Progenitor cell of endocrine pancreas (in vitro differentiated cells): ENCODE results near the gene PPARA. TPM values are rescaled to one million over a fixed set of nuclear protein-coding genes. Genes with fewer than 3 reads are reported as not detected.

Experiments
- DNase-seq: peaks from one replicate; pipeline ENCODE4 v3.0.0; 2021; ENCODE audit warnings: low spot score; ENCODE audit not compliant: unreplicated experiment
- H3K27ac Mint-ChIP-seq: 2 replicates; pipeline ENCODE4 v1.8.0; 2021; ENCODE audit warnings: mild to moderate bottlenecking, moderate library complexity, mixed read lengths
- H3K27me3 Mint-ChIP-seq: 2 replicates; pipeline ENCODE4 v1.8.0; 2021; ENCODE audit warnings: mixed read lengths
- H3K36me3 Mint-ChIP-seq: 2 replicates; pipeline ENCODE4 v1.8.0; 2022; ENCODE audit warnings: mixed read lengths; ENCODE audit not compliant: insufficient read depth
- H3K4me1 Mint-ChIP-seq: 2 replicates; pipeline ENCODE4 v1.8.0; 2021; ENCODE audit warnings: low read depth, mixed read lengths
- H3K4me3 Mint-ChIP-seq: 2 replicates; pipeline ENCODE4 v1.8.0; 2021; ENCODE audit warnings: low read depth, mild to moderate bottlenecking, moderate library complexity, mixed read lengths
- H3K9me3 Mint-ChIP-seq: 2 replicates; pipeline ENCODE4 v1.8.0; 2021; ENCODE audit warnings: low read depth, mixed read lengths
- total RNA-seq: library from RNA; stranded (reverse); gene quantifications from 2 replicates; pipeline ENCODE4 v1.2.1, GENCODE V29; 2021
- TF ChIP-seq, protein P1 (sequence below): fragments of 200-600 bp; sonication (generic); IDR thresholded peaks from one replicate; pipeline ENCODE4 v1.5.0; 2021; ENCODE audit warnings: antibody characterized with exemption, mild to moderate bottlenecking; ENCODE audit not compliant: unreplicated experiment

The PPARA gene
- total RNA-seq, 1 donor from 2014 or later, result 33.5 TPM

DNA sequence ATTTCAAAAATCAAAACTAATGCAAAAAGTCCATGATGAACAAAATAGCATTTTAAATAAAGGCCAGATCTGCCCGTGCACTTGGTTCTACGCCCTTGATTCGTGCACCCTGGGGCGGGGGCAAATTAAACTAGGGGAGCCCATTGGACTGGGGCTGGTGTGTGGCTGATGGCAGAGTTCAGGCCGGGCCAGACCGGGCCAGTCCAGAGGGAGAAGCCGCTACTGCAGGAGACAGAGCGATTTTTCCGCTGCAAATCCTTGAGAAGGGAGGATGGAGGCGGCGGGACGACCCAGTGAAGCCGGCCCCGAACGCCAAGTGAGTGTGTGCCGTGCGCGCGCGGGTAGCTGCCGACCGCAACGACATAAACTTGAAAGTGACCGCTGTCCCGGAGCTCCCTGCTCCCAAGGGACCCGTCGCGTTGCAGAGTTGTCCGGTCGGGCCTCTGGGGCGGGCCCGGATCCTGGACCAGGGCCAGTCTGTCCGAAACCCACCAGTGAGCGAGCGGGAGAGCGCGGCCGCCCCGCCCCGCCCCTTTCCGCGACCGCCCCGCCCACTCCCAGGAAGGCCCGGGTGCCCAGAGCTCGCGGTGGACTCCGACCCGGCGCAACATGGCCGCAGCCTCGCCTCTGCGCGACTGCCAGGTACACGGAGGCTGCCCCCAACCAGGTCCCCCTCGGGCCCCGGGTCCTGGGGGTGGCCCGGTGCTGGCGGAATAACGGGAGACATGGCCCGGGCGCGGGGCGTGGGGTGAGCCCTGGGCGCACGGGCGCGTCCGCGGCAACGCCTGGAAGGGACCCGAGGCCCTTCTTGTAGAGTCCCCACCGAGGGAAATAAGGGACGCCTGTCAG is 117.3 kb downstream of the PPARA start, which contains the start of gene TTC38:
Gene TTC38, plus strand, starts transcription at position 578 of the 849 bp plus-strand sequence. Its CDS starts 32 bp downstream, at position 610.
- peak; percentile 64 for DNase-seq
- peak within 1 kb of the TSS; percentile 52 for H3K27ac Mint-ChIP-seq
- TF ChIP-seq, protein P1, sequence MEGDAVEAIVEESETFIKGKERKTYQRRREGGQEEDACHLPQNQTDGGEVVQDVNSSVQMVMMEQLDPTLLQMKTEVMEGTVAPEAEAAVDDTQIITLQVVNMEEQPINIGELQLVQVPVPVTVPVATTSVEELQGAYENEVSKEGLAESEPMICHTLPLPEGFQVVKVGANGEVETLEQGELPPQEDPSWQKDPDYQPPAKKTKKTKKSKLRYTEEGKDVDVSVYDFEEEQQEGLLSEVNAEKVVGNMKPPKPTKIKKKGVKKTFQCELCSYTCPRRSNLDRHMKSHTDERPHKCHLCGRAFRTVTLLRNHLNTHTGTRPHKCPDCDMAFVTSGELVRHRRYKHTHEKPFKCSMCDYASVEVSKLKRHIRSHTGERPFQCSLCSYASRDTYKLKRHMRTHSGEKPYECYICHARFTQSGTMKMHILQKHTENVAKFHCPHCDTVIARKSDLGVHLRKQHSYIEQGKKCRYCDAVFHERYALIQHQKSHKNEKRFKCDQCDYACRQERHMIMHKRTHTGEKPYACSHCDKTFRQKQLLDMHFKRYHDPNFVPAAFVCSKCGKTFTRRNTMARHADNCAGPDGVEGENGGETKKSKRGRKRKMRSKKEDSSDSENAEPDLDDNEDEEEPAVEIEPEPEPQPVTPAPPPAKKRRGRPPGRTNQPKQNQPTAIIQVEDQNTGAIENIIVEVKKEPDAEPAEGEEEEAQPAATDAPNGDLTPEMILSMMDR, result no peak
- peak within 1 kb of the TSS; percentile 87 for H3K4me3 Mint-ChIP-seq
- peaks cover 7% of the 10 kb centered on the region for H3K4me1 Mint-ChIP-seq
- peaks cover 11% of the 10 kb centered on the region for H3K36me3 Mint-ChIP-seq
- H3K9me3 Mint-ChIP-seq, result peaks cover 4% of the 10 kb centered on the region
- H3K27me3 Mint-ChIP-seq, result peaks cover 23% of the 10 kb centered on the region

GRCh38 chr22:46269564-46269963 is 119.2 kb downstream of the PPARA start:
- Mint-ChIP-seq H3K4me3 (peak overlapping the region; percentile 87), H3K36me3 (peaks cover 6% of the 10 kb centered on the region), H3K9me3 (no peaks in the 10 kb centered on the region), H3K27ac (no peak overlapping the region), H3K27me3 (peaks cover 9% of the 10 kb centered on the region), H3K4me1 (peaks cover 7% of the 10 kb centered on the region)
- TF ChIP-seq, protein P1, result no peak
- no peak for DNase-seq

- Mint-ChIP-seq H3K36me3 (peaks cover 16% of the 10 kb centered on the region), H3K4me3 (no peak overlapping the region), H3K27me3 (no peaks in the 10 kb centered on the region), H3K4me1 (peaks cover 7% of the 10 kb centered on the region), H3K27ac (no peak overlapping the region), H3K9me3 (no peaks in the 10 kb centered on the region)
- DNase-seq, result no peak
- TF ChIP-seq, protein P1, result no peak
Observed at GRCh38 chr22:46272196-46272595, 121.9 kb downstream of the PPARA start.

- no peak overlapping the region for H3K4me3 Mint-ChIP-seq
- H3K4me1 Mint-ChIP-seq, result peaks cover 6% of the 10 kb centered on the region
Observed at GRCh38 chr22:46272762-46273431, 122.6 kb downstream of the PPARA start.

More at GRCh38 chr22:46272762-46273431, 122.6 kb downstream of the PPARA start:
- Mint-ChIP-seq H3K9me3 (no peaks in the 10 kb centered on the region), H3K27ac (no peak overlapping the region), H3K36me3 (peaks cover 16% of the 10 kb centered on the region), H3K27me3 (no peaks in the 10 kb centered on the region)
- TF ChIP-seq, protein P1, result no peak
- no peak for DNase-seq
